CD4-positive, alpha-beta memory T cell (primary cell): ENCODE data around the gene AKAP6. TPM values are rescaled to one million over a fixed set of nuclear protein-coding genes. Genes with fewer than 3 reads are reported as not detected.

Source experiments
- CTCF ChIA-PET: fragments of 350-600 bp; sonication (Branson Sonifier 250); formaldehyde crosslinking; loops from one replicate; lab custom pipeline; 2021; ENCODE audit warnings: inconsistent platforms; ENCODE audit not compliant: partially characterized antibody; lab: Charles Lee
- POLR2A ChIA-PET: fragments of 350-600 bp; sonication (Branson Sonifier 250); formaldehyde crosslinking; loops from one replicate; lab custom pipeline; 2021; ENCODE audit not compliant: partially characterized antibody; lab: Charles Lee
- DNase-seq, 5 donors: peaks; one replicate each; pipeline versions ENCODE4 v3.0.0 to v3.0.0-alpha.2; 2020 to 2022; ENCODE audit warnings: mixed read lengths in 1 of 5
- H3K27ac ChIP-seq: one replicate; pipeline ENCODE4 v1.7.0; 2013; ENCODE audit warnings: low read depth, low read length
- H3K27me3 ChIP-seq: 2 replicates; pipeline ENCODE4 v1.7.0; 2013; ENCODE audit warnings: mild to moderate bottlenecking, low read length, moderate library complexity; ENCODE audit not compliant: insufficient read depth
- H3K36me3 ChIP-seq: 2 replicates; pipeline ENCODE4 v1.7.0; 2013; ENCODE audit warnings: mild to moderate bottlenecking, low read length, moderate library complexity; ENCODE audit not compliant: insufficient read depth
- H3K4me1 ChIP-seq: 2 replicates; pipeline ENCODE4 v1.7.0; 2013; ENCODE audit warnings: mild to moderate bottlenecking, low read length, moderate library complexity; ENCODE audit not compliant: insufficient read depth
- H3K4me3 ChIP-seq, 2 donors: one replicate each; pipeline ENCODE4 v1.7.0; 2013; ENCODE audit warnings: low read length in 2 of 2, mild to moderate bottlenecking in 1 of 2
- H3K9me3 ChIP-seq, 2 donors: one replicate each; pipeline ENCODE4 v1.7.0; 2013; ENCODE audit warnings: low read length in 2 of 2, control low read depth in 1 of 2; ENCODE audit not compliant: control insufficient read depth in 1 of 2
- H3K27ac Mint-ChIP-seq, 7 donors: one replicate each; pipeline ENCODE4 v1.8.0; 2020 to 2021; ENCODE audit warnings: mixed read lengths in 7 of 7, mild to moderate bottlenecking in 6 of 7, inconsistent platforms in 3 of 7, moderate library complexity in 3 of 7
- H3K27me3 Mint-ChIP-seq, 2 donors: one replicate each; pipeline ENCODE4 v1.8.0; 2020 to 2021; ENCODE audit warnings: mixed read lengths in 2 of 2
- H3K36me3 Mint-ChIP-seq, 2 donors: one replicate each; pipeline ENCODE4 v1.8.0; 2020 to 2021; ENCODE audit warnings: mixed read lengths in 2 of 2, inconsistent platforms in 1 of 2, mild to moderate bottlenecking in 1 of 2
- H3K4me1 Mint-ChIP-seq, 4 donors: one replicate each; pipeline ENCODE4 v1.8.0; 2020 to 2021; ENCODE audit warnings: mixed read lengths in 4 of 4, mild to moderate bottlenecking in 1 of 4
- H3K4me3 Mint-ChIP-seq, 8 donors: one replicate each; pipeline ENCODE4 v1.8.0; 2020 to 2021; ENCODE audit warnings: mixed read lengths in 8 of 8, mild to moderate bottlenecking in 7 of 8, moderate library complexity in 6 of 8, inconsistent platforms in 3 of 8
- H3K9me3 Mint-ChIP-seq, 8 donors: one replicate each; pipeline ENCODE4 v1.8.0; 2020 to 2021; ENCODE audit warnings: mixed read lengths in 8 of 8, mild to moderate bottlenecking in 5 of 8, inconsistent platforms in 3 of 8, moderate library complexity in 1 of 8
- intact Hi-C: fragments of 100-400 bp; cut with micrococcal nuclease; formaldehyde crosslinking; loops from one replicate; pipeline ENCODE4 v1.15.1; 2023
- polyA plus RNA-seq, 2 donors: library from polyadenylated mRNA; unstranded; fragments of 300-500 nt; fragmentation: Illumina TruSeq; gene quantifications; one replicate each; pipeline ENCODE4 v1.2.3, GENCODE V29; 2021
- total RNA-seq, 2 experiments: library from RNA; stranded (reverse); gene quantifications; one replicate each; pipeline ENCODE4 v1.2.3, GENCODE V29; 2021

Gene AKAP6
- total and polyA plus RNA-seq, 4 experiments from 2014 or later, result 0.98 to 4.4 (median 3.7) TPM; not detected in 1

DNA sequence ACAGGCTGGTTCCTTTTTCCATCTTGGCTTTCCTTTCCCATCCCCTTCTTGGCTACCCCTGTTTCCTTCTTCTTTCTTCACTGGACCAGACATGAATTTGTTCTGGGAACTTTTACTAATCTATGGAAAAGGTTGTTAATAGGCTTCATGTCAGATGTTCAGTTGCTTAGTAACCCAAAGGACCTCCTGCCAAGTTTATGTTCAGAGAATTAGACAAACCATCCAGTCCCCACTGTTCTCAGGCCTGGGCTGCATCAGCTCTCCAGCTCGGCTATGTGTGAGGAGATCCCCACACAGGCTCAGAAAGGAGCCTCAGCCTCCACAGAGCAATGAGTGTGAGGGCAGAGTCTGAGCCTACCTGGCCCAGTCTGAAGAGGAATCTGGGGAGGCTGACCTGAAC lies 78.0 kb downstream of the AKAP6 start:
- peaks cover 0 to 3% of the 10 kb centered on the region in 2 donors for H3K27me3 Mint-ChIP-seq
- no peak overlapping the region for H3K27ac Mint-ChIP-seq
- POLR2A ChIA-PET, result no interaction called here

DNA sequence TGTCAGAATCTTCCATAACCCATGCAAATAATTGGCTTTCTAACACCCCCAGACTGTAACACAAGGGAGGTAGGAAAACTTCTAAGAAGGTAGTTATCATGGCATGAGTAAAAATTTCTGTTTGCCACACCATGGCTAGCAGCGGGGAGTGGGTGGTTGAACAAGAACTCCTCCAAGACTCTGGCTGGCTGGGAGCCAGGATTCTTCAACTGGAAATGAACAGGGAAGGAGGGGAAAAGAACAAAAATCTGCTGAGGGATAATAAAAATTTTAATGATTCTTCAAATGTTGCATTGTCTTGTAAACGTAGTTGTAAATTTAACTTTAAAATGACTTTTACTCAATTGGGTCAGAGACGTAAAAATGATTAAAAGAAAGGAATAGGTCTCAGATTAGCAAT lies 78.9 kb downstream of the AKAP6 start:
- DNase-seq, result no peak
- Histone ChIP-seq H3K27me3 (no peaks in the 10 kb centered on the region), H3K36me3 (no peaks in the 10 kb centered on the region), H3K4me3 (no peak overlapping the region), H3K27ac (no peak overlapping the region), H3K9me3 (no peaks in the 10 kb centered on the region), H3K4me1 (no peaks in the 10 kb centered on the region)
- ChIA-PET CTCF (no interaction called here), POLR2A (no interaction called here)
- Mint-ChIP-seq H3K4me1 (no peaks in the 10 kb centered on the region), H3K4me3 (no peak overlapping the region), H3K9me3 (no peaks in the 10 kb centered on the region), H3K27ac (peak overlapping the region in 1 of 7 donors; percentile 61), H3K27me3 (peaks cover 0 to 3% of the 10 kb centered on the region in 2 donors), H3K36me3 (no peaks in the 10 kb centered on the region)
- intact Hi-C loops, result no loop called here

More for the DNA sequence above, 78.0 kb downstream of the AKAP6 start:
- no peaks in the 10 kb centered on the region for H3K27me3 ChIP-seq
- H3K27ac ChIP-seq, result no peak overlapping the region
- no peak overlapping the region for H3K4me3 ChIP-seq
- no peaks in the 10 kb centered on the region for H3K9me3 ChIP-seq
- DNase-seq, result no peak
- no peaks in the 10 kb centered on the region for H3K36me3 ChIP-seq
- H3K9me3 Mint-ChIP-seq, result no peaks in the 10 kb centered on the region
- no peak overlapping the region for H3K4me3 Mint-ChIP-seq
- intact Hi-C loops, result no loop called here
- no peaks in the 10 kb centered on the region for H3K4me1 ChIP-seq
- CTCF ChIA-PET, result no interaction called here
- H3K4me1 Mint-ChIP-seq, result no peaks in the 10 kb centered on the region
- no peaks in the 10 kb centered on the region for H3K36me3 Mint-ChIP-seq

DNA sequence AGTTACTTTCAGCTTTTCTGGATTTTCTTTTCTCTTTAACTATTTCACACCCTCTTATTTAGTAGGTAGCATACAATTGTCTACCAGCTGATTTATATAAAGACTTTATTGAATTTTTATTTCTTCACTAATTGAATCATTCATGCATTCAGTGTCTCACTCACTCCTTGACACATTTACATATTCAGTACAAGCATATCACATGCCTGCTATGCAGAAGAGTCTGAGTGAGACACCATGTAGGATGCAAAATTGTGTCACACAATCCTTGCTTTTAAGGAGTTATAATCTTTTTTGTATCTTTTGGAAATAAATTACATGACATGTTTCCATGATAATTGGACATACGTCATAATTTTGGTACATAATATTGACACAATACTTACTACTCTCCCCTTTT lies 83.0 kb downstream of the AKAP6 start:
- Histone ChIP-seq H3K27ac (no peak overlapping the region), H3K27me3 (no peaks in the 10 kb centered on the region), H3K9me3 (no peaks in the 10 kb centered on the region), H3K4me3 (no peak overlapping the region), H3K36me3 (no peaks in the 10 kb centered on the region), H3K4me1 (no peaks in the 10 kb centered on the region)
- Mint-ChIP-seq H3K27me3 (peaks cover 0 to 9% of the 10 kb centered on the region in 2 donors), H3K36me3 (no peaks in the 10 kb centered on the region), H3K27ac (no peak overlapping the region), H3K4me3 (no peak overlapping the region), H3K4me1 (no peaks in the 10 kb centered on the region), H3K9me3 (no peaks in the 10 kb centered on the region)
- no peak for DNase-seq
- ChIA-PET CTCF (no interaction called here), POLR2A (no interaction called here)
- intact Hi-C loops, result no loop called here

GRCh38 chr14:32412532-32412931 lies 83.4 kb downstream of the AKAP6 start:
- H3K4me3 Mint-ChIP-seq, result no peak overlapping the region
- H3K4me3 ChIP-seq, result no peak overlapping the region
- no peak overlapping the region for H3K27ac Mint-ChIP-seq
- intact Hi-C loops, result no loop called here
- H3K36me3 Mint-ChIP-seq, result no peaks in the 10 kb centered on the region
- no peaks in the 10 kb centered on the region for H3K9me3 ChIP-seq
- no peaks in the 10 kb centered on the region for H3K4me1 Mint-ChIP-seq
- no peaks in the 10 kb centered on the region for H3K9me3 Mint-ChIP-seq
- H3K27me3 Mint-ChIP-seq, result peaks cover 0 to 9% of the 10 kb centered on the region in 2 donors
- H3K4me1 ChIP-seq, result no peaks in the 10 kb centered on the region
- no peak overlapping the region for H3K27ac ChIP-seq
- no peaks in the 10 kb centered on the region for H3K27me3 ChIP-seq
- CTCF ChIA-PET, result no interaction called here
- no peak for DNase-seq
- no peaks in the 10 kb centered on the region for H3K36me3 ChIP-seq
- POLR2A ChIA-PET, result no interaction called here

DNA sequence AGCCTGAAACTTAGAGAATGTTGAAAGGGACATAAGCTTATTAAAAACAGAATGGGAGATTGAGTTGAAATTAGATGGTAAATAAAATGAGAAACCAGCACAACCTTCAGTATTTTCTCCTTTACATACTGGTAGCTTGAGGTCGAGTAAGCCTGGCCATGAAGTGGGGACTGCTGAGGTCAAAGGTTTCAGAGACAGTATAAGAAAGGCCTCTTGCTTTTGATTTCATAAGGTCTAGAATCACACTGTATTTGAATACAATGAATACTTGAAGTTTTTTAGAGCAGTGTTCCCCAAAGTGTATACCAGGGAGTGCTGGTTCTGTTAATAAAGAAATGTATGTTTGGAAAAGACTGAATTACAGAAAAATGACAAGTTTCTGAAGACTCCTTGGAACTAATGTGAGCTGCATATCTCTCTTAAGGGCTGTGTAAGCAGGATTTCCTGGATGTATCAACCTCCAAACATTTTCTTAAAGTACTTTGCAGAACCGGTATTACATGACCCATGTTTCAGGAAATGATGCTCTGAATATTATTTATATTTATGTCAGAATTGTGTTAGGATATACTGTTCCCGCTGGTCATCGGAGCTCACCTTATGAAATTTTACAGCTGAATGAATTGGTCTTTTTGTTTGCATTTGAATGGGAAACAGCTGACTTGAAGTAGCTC lies 85.0 kb downstream of the AKAP6 start:
- CTCF ChIA-PET, result no interaction called here

GRCh38 chr14:32414808-32415255 lies 85.7 kb downstream of the AKAP6 start:
- no peaks in the 10 kb centered on the region for H3K36me3 Mint-ChIP-seq

More for the DNA sequence above, 85.0 kb downstream of the AKAP6 start:
- Histone ChIP-seq H3K9me3 (no peaks in the 10 kb centered on the region), H3K4me1 (no peaks in the 10 kb centered on the region), H3K4me3 (no peak overlapping the region), H3K27ac (no peak overlapping the region), H3K27me3 (no peaks in the 10 kb centered on the region), H3K36me3 (no peaks in the 10 kb centered on the region)
- no peak overlapping the region for H3K4me3 Mint-ChIP-seq
- peaks cover 0 to 9% of the 10 kb centered on the region in 2 donors for H3K27me3 Mint-ChIP-seq
- DNase-seq, result no peak
- H3K27ac Mint-ChIP-seq, result no peak overlapping the region
- H3K9me3 Mint-ChIP-seq, result no peaks in the 10 kb centered on the region
- intact Hi-C loops, result no loop called here
- POLR2A ChIA-PET, result no interaction called here
- no peaks in the 10 kb centered on the region for H3K36me3 Mint-ChIP-seq
- no peaks in the 10 kb centered on the region for H3K4me1 Mint-ChIP-seq

GRCh38 chr14:32417956-32418552 lies 89.0 kb downstream of the AKAP6 start:
- ChIA-PET POLR2A (no interaction called here), CTCF (no interaction called here)
- Histone ChIP-seq H3K27me3 (no peaks in the 10 kb centered on the region), H3K4me1 (no peaks in the 10 kb centered on the region), H3K9me3 (no peaks in the 10 kb centered on the region), H3K27ac (no peak overlapping the region), H3K36me3 (no peaks in the 10 kb centered on the region), H3K4me3 (no peak overlapping the region)
- H3K27me3 Mint-ChIP-seq, result peaks cover 0 to 9% of the 10 kb centered on the region in 2 donors
- intact Hi-C loops, result no loop called here
- DNase-seq, result no peak
- peaks cover 0 to 7% (median 4%) of the 10 kb centered on the region in 8 donors for H3K9me3 Mint-ChIP-seq
- H3K27ac Mint-ChIP-seq, result no peak overlapping the region
- no peaks in the 10 kb centered on the region for H3K4me1 Mint-ChIP-seq
- H3K4me3 Mint-ChIP-seq, result no peak overlapping the region
- no peaks in the 10 kb centered on the region for H3K36me3 Mint-ChIP-seq

More at GRCh38 chr14:32414808-32415255, 85.7 kb downstream of the AKAP6 start:
- Mint-ChIP-seq H3K27ac (no peak overlapping the region), H3K27me3 (peaks cover 0 to 9% of the 10 kb centered on the region in 2 donors), H3K4me3 (no peak overlapping the region), H3K9me3 (no peaks in the 10 kb centered on the region), H3K4me1 (no peaks in the 10 kb centered on the region)
- no peak overlapping the region for H3K27ac ChIP-seq
- DNase-seq, result no peak
- ChIA-PET CTCF (no interaction called here), POLR2A (no interaction called here)
- intact Hi-C loops, result no loop called here
- no peaks in the 10 kb centered on the region for H3K9me3 ChIP-seq
- H3K4me3 ChIP-seq, result no peak overlapping the region
- no peaks in the 10 kb centered on the region for H3K36me3 ChIP-seq
- no peaks in the 10 kb centered on the region for H3K27me3 ChIP-seq
- H3K4me1 ChIP-seq, result no peaks in the 10 kb centered on the region
